HEK293T (cell line): Measurements from ENCODE around the gene TMEM233.

Source experiments
- CTCF ChIA-PET: fragments of 350-600 bp; formaldehyde crosslinking; extraction: SDS; loops from one replicate; lab custom pipeline; 2021; ENCODE audit warnings: antibody characterized with exemption, inconsistent platforms; lab: Yijun Ruan, JAX
- POLR2A ChIA-PET: fragments of 350-600 bp; formaldehyde crosslinking; extraction: SDS; loops from one replicate; lab custom pipeline; 2020; ENCODE audit warnings: antibody characterized with exemption, inconsistent platforms; lab: Yijun Ruan, JAX
- DNase-seq: peaks from one replicate; pipeline ENCODE4 v3.0.0; 2012; ENCODE audit warnings: mixed read lengths; ENCODE audit errors: extremely low spot score
- FOXA1 ChIP-seq: fragments of 450-650 bp; IDR thresholded peaks from 2 replicates; pipeline ENCODE4 v1.6.1; 2016; ENCODE audit warnings: mild to moderate bottlenecking
- FOXM1 ChIP-seq: fragments of 450-650 bp; IDR thresholded peaks from 2 replicates; pipeline ENCODE4 v1.6.1; 2017; ENCODE audit warnings: mild to moderate bottlenecking, borderline replicate concordance
- L3MBTL2 ChIP-seq: fragments of 450-650 bp; conservative IDR thresholded peaks from 2 replicates; pipeline ENCODE4 v1.6.1; 2016; ENCODE audit warnings: mild to moderate bottlenecking
- TARDBP ChIP-seq: fragments of 450-650 bp; IDR thresholded peaks from 2 replicates; pipeline ENCODE4 v1.6.1; 2016
- TF ChIP-seq, protein P1 (sequence below): fragments of 450-650 bp; IDR thresholded peaks from 2 replicates; pipeline ENCODE4 v1.6.1; 2016

Gene TMEM233

DNA sequence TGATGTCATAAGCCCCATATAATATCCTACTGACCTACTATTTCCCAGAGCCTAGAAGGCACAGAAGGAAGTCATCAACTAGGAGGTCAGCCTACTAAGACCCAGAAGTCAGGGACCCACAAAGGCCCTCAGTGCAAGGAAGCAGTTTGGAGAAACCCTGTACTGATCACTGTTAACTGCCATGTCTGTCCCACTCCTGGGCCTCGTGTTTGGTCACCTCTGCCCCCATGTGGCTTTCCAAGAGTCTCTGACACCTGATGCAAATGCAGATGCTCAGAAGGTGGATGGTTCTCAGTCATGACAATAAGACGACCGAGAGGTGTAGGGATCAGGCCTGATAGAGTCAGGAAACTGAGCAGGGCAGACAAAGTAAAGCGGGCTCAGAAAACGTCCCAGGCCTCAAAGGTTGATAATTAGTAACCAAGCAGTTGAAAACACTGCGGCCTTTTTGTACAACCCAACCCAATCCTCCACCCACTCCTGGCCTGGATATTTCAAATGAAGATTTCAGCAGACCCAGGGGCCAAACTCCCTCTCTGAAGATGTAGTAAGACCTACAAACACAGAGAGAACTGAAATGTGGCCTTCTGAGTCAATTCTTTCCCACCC, 97.7 kb downstream of the TMEM233 start:
- POLR2A ChIA-PET = no interaction called here
- CTCF ChIA-PET = no interaction called here
- no peak for DNase-seq
- no peak for TF ChIP-seq L3MBTL2
- TF ChIP-seq, protein P1, sequence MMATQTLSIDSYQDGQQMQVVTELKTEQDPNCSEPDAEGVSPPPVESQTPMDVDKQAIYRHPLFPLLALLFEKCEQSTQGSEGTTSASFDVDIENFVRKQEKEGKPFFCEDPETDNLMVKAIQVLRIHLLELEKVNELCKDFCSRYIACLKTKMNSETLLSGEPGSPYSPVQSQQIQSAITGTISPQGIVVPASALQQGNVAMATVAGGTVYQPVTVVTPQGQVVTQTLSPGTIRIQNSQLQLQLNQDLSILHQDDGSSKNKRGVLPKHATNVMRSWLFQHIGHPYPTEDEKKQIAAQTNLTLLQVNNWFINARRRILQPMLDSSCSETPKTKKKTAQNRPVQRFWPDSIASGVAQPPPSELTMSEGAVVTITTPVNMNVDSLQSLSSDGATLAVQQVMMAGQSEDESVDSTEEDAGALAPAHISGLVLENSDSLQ = no peak

DNA sequence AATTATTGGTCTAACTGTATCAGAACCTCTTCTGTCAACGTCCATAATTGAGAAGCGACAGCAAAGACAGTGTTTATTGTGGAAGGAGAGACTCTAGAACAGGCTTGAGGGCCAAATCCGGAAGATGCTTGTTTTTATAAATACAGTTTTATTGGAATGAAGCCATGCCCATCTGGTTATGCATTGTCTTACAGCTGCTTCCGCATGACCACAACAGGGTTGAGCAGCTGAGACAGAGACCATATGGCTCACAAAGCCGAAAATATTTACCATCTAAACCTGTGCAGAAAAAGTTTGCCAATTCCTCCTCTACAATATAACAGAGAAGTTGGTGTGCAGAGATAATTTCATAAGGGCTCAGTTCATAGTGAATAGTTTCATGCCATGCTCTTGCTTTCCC, 98.8 kb downstream of the TMEM233 start:
- DNase-seq = no peak
- TF ChIP-seq TARDBP (no peak), FOXA1 (no peak), FOXM1 (no peak)
- POLR2A ChIA-PET = no interaction called here
- CTCF ChIA-PET = no interaction called here
